ENCODE measurements around the gene PPP3R1. TPM values are rescaled to one million over a fixed set of nuclear protein-coding genes. Genes with fewer than 3 reads are reported as not detected.

Gene PPP3R1
- total RNA-seq, 1 donor = 38.4 TPM

DNA sequence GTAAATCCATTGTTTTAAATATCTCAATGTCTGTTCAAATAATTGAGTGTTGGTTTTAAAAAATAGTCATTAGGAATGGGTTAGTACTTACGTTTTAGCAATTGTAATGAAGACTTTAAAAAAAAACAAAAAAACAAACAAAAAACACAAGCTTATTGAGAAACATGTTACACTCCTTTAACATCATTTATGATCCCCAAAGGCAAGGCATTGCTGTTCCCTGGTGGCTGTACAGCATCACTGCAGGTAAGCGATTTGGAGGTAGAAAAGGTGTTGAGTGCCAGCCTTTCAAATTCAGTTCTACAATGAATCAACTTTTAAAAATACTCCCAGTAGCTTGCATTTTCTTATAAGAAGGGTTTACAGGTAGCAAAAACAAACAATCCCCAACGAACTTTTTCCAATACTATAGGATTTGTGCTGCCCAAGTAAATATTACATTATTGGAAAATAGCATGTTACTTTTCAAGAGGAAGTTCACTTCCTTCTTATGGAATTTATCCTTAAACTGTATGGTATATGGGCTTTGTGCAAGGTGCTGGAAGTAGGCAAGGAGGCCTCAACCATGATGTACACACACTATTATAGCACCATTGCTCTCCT lies 39.9 kb upstream of the PPP3R1 start:
- DNase-seq (ENCODE audit: low read depth) = peak; percentile 30
- H3K4me3 ChIP-seq (ENCODE audit: low read depth, low read length) = no peak overlapping the region
- TF ChIP-seq, protein P1, sequence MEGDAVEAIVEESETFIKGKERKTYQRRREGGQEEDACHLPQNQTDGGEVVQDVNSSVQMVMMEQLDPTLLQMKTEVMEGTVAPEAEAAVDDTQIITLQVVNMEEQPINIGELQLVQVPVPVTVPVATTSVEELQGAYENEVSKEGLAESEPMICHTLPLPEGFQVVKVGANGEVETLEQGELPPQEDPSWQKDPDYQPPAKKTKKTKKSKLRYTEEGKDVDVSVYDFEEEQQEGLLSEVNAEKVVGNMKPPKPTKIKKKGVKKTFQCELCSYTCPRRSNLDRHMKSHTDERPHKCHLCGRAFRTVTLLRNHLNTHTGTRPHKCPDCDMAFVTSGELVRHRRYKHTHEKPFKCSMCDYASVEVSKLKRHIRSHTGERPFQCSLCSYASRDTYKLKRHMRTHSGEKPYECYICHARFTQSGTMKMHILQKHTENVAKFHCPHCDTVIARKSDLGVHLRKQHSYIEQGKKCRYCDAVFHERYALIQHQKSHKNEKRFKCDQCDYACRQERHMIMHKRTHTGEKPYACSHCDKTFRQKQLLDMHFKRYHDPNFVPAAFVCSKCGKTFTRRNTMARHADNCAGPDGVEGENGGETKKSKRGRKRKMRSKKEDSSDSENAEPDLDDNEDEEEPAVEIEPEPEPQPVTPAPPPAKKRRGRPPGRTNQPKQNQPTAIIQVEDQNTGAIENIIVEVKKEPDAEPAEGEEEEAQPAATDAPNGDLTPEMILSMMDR (IDR thresholded peaks at IDR 0.05; ENCODE audit: insufficient read depth, low read depth, low read length) = peak; percentile 72

DNA sequence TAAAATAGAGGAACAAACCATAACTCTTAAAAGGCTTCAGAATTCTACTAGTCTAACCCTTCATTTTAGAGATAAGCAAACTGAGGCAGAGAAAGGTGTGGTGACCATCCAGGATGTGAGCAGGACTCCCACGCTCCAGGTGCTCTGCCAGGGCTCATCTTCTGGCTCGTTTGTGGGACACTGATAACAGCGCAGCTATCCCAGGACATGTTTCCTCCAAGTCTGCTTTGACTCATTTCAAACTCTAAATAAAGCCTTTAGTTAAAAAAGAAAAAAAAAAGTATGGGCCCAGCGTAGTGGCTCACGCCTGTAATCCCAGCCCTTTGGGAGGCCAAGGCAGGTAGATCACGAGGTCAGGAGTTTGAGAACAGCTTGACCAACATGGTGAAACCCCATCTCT lies 39.0 kb upstream of the PPP3R1 start:
- H3K4me3 ChIP-seq (ENCODE audit: low read depth, low read length) = no peak overlapping the region
- DNase-seq (ENCODE audit: low read depth) = no peak
- TF ChIP-seq, protein P1 (IDR thresholded peaks at IDR 0.05; ENCODE audit: insufficient read depth, low read depth, low read length) = no peak

DNA sequence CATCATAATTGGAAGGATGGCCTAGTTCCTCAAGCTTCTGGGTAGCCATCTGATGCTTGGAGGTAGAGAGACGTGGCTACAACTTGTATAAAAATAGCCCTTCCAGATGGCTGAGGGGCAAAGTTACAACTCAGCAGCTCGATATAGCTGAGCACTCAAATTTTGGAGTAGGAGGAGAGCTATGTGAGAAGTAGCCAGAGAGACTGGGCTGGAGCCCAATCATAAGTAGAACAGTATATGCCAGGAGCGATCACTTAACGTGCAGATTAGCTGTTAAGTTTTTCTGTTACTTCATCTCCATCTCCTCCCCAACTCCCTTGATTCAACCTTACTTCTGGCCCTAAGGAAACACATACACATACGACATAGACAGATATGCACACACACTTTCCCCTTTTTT lies 38.6 kb upstream of the PPP3R1 start:
- no peak overlapping the region for H3K4me3 ChIP-seq (ENCODE audit: low read depth, low read length)
- no peak for DNase-seq (ENCODE audit: low read depth)
- TF ChIP-seq, protein P1 (IDR thresholded peaks at IDR 0.05; ENCODE audit: insufficient read depth, low read depth, low read length) = no peak

DNA sequence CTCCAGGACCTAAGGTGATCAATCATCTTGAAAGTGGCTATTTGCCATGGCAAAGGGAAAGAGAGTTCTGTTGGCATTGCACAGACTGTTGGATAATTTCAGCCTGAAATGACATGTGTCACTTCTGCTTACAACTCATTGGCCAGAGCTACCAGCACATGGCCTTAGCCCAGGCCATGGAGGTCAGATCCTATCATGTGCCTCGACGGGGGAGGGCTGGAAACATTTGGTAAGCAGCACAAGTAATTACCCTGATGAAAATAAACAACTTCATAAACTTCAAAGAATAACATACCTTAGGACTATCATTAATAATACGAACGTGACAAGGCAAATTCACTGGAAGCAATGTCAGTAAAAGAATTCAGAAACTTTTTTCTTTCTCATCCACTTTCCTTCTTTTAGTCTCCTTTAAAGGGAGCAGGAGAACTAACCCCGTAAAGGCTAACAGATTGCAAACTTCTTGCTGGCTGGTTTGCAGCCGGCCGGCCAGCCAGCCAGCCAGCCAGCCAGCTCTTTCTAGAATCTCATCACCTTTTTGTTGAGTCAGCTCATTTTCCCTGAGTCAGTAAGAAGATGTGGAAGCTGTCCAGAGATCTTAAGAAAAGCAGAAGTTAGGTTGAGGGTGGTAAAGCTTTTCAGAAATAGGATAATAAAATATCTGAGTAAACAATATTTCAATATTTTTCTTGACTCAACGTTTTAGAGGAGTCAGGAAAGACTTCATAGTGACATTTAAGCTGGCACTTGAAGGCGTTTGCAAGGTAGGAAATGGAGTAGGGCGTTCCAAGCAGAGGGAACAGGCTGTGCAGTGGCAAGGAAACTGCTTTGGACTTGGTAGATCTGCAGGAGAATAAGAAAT lies 35.5 kb upstream of the PPP3R1 start:
- H3K4me3 ChIP-seq (ENCODE audit: low read depth, low read length) = no peak overlapping the region
- DNase-seq (ENCODE audit: low read depth) = peak; percentile 72
- TF ChIP-seq, protein P1 (IDR thresholded peaks at IDR 0.05; ENCODE audit: insufficient read depth, low read depth, low read length) = no peak

DNA sequence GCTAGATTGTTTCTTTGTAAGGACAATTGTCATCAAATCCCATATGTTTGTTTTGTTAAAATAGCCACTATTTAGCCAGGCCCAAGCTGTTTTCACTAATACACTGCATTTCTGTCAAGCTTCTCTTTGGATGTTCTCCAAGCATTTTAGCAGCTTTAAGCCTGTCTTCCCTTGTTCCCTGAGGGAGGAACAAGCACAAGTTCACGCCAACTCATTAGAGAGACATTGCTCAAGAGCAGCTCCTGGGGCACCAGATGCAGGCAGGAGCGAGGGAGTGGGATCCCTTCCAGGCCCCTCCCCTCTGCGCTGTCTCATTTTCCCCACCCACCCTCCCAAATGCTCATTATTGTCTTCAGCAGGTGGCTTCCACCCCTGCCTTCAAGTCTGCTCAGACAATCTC lies 32.6 kb upstream of the PPP3R1 start:
- TF ChIP-seq, protein P1 (IDR thresholded peaks at IDR 0.05; ENCODE audit: insufficient read depth, low read depth, low read length) = no peak
- no peak overlapping the region for H3K4me3 ChIP-seq (ENCODE audit: low read depth, low read length)
- peak; percentile 74 for DNase-seq (ENCODE audit: low read depth)

DNA sequence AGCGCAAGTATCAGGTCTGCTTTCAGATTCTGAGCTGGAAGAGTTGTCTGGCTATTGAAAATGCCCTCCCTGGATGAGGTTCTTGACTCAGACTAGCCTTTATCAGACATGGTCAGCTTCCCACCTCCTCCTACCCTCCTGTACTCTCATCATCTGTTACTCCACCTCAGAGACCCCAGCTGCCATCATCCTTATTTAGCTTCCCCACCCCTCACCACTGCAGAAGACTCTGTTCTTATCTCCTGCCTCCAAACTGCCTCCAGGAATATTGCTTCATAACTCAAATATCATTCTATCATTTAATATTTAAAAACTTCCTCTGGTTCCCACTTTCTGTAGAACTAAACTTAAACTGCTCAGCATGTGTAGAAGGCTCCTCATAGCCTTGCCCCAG lies 31.1 kb upstream of the PPP3R1 start:
- H3K4me3 ChIP-seq (ENCODE audit: low read depth, low read length) = no peak overlapping the region
- TF ChIP-seq, protein P1 (IDR thresholded peaks at IDR 0.05; ENCODE audit: insufficient read depth, low read depth, low read length) = no peak
- DNase-seq (ENCODE audit: low read depth) = no peak
